Activated T-cell treated with anti-CD3 and anti-CD28 coated beads, Interleukin-2, amount 50 U/mL, for 72 hours (primary cell): ENCODE results near the gene GINS1. TPM values are rescaled to one million over a fixed set of nuclear protein-coding genes. Genes with fewer than 3 reads are reported as not detected.

Source experiments
- ATAC-seq, 2 donors: fragments of 150-1000 bp; cut with Tn5 transposase; replicated peaks in 1 of 2; 2 replicates each; pipeline ENCODE4 v1.10.0; 2021; ENCODE audit warnings: moderate library complexity in 2 of 2, mild to moderate bottlenecking in 1 of 2
- DNase-seq, 2 donors: peaks; one replicate each; pipeline ENCODE4 v3.0.0; 2021 to 2022; ENCODE audit warnings: mixed read lengths in 1 of 2
- H3K27ac Mint-ChIP-seq: one replicate; pipeline ENCODE4 v1.8.0; 2022; ENCODE audit warnings: mild to moderate bottlenecking, moderate library complexity, mixed read lengths
- H3K27me3 Mint-ChIP-seq: one replicate; pipeline ENCODE4 v1.8.0; 2022; ENCODE audit warnings: low read depth, mixed read lengths
- H3K36me3 Mint-ChIP-seq, 2 donors: one replicate each; pipeline ENCODE4 v1.8.0; 2022; ENCODE audit warnings: mixed read lengths in 2 of 2, mild to moderate bottlenecking in 1 of 2; ENCODE audit not compliant: insufficient read depth in 2 of 2
- H3K4me1 Mint-ChIP-seq: one replicate; pipeline ENCODE4 v1.8.0; 2022; ENCODE audit warnings: low read depth, mixed read lengths
- H3K4me3 Mint-ChIP-seq, 2 donors: one replicate each; pipeline ENCODE4 v1.8.0; 2022; ENCODE audit warnings: mild to moderate bottlenecking in 2 of 2, mixed read lengths in 2 of 2, moderate library complexity in 2 of 2
- H3K9me3 Mint-ChIP-seq, 2 donors: one replicate each; pipeline ENCODE4 v1.8.0; 2022; ENCODE audit warnings: mixed read lengths in 2 of 2
- total RNA-seq, 2 donors: library from RNA; stranded (reverse); gene quantifications; one replicate each; pipeline ENCODE4 v1.2.3, GENCODE V29; 2022

The GINS1 gene
- total RNA-seq, 2 donors from 2014 or later = 22.4 to 24.3 TPM

DNA sequence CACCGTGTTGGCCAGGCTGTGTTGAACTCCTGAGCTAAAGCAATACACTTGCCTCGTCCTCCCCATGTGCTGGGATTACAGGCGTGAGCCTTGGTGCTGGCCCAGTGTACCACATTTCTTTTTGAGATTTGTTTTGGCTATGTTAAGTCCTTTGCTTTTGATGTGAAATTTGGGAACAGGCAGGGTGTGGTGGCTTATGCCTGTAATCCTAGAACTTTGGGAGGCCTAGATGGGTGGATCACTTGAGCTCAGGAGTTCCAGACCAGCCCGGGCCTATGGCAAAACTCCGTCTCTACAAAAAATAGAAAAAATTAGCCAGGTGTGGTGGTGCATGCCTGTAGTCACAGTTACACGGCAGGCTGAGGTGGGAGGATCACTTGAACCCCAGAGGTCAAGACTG lies 40.2 kb downstream of the GINS1 start:
- Mint-ChIP-seq H3K36me3 (peaks cover 12 to 40% of the 10 kb centered on the region in 2 donors), H3K4me3 (no peak overlapping the region), H3K4me1 (no peaks in the 10 kb centered on the region), H3K9me3 (no peaks in the 10 kb centered on the region), H3K27ac (no peak overlapping the region), H3K27me3 (no peaks in the 10 kb centered on the region)
- no peak for ATAC-seq
- no peak for DNase-seq

DNA sequence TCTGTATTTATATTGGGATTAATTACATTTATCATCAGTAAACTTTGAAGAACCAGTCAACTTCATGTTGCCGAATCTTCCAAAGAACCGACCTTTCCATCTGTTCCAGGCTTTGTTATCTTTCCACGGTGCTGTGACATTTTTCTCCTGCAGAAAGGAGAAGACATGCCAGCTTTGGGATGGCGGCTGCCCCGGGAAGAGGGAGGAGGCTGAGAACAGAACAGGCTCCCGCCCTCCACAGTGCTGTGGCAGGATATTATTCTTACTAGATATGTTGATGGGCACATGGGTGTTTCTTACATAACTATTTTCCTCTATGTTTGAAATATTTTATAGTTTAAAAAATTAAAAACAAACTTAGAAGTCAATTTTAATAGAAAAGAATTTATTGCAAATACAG lies 44.9 kb downstream of the GINS1 start:
- Mint-ChIP-seq H3K9me3 (no peaks in the 10 kb centered on the region), H3K4me3 (no peak overlapping the region), H3K27ac (no peak overlapping the region), H3K27me3 (no peaks in the 10 kb centered on the region), H3K4me1 (no peaks in the 10 kb centered on the region), H3K36me3 (peaks cover 8 to 12% of the 10 kb centered on the region in 2 donors)
- ATAC-seq (no peak), DNase-seq (no peak)

DNA sequence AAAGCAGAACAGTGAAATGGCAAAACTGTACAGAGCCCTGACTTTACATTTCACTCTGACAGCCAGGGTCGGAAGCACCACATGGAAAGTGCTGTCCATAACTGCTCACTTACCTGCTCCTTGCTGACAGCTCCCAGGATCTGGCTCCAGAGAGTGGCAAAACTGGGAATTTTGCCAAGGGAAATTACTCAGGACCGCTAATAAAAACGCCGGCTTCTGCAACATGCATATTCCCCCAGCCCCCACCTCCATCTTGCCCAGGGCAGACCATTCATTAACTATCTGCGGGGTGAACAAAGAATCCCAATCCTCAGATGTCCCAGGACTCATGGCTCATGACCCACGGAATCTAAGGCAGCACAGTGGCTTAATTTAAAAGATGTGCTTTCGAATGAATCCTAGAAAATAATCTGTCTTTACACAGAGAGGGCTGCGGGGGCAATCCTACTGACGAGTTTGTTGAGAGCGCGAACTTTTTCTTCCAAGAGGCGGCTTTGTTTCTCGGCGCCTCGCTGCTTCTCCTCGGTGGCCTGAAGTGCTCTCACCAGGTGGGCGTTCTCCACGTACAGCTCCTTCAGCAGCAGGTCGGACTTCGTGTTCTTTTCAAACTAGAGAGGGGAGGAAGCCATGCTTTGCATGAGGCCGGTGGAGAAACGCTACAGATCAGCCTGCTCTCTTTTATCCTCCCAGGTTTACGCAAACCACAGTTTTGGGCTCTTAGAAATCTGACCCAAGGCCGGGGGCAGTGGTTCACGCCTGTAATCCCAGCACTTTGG lies 45.8 kb downstream of the GINS1 start:
- H3K9me3 Mint-ChIP-seq = no peaks in the 10 kb centered on the region
- H3K36me3 Mint-ChIP-seq = peaks cover 6 to 7% of the 10 kb centered on the region in 2 donors

DNA sequence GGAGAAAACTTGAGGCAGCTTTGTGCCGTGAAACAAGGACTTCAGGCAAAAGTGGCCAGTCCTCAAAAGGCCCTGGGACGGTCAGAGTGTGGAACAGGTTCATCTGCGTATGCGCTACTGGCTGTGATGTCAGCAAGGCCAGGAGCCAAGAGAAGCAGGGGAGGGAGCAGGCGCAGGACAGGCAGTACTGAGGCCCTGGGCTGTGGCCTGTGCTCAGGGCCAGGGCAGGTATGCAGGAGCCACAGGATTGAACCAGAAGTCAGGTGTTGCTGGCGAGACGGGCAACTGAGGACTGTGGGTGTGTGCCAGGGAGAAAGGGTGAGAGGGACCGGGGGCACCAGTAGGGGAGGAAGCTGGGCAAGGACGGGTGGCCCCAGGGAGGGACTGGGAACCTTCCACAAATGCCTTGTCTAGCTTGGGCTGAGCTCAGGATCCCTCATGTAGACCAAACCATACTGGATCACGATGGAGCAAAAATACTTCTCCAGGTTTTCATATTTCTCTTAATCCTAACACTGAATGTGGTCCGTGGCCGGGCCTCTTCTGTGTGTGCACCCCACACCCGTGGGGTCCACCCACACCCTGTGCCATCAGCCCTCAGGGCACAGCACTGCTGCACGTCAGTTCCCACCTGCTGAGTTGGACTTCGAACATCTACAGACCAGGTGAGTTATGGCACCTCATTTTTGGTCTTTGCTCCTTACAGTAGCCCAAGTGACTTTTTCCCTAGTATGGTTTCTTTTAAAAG lies 46.9 kb downstream of the GINS1 start:
- Mint-ChIP-seq H3K4me1 (no peaks in the 10 kb centered on the region), H3K9me3 (no peaks in the 10 kb centered on the region), H3K36me3 (no peaks in the 10 kb centered on the region), H3K4me3 (no peak overlapping the region), H3K27ac (no peak overlapping the region), H3K27me3 (no peaks in the 10 kb centered on the region)
- DNase-seq (no peak), ATAC-seq (no peak)

More for the DNA sequence above, 45.8 kb downstream of the GINS1 start:
- no peak overlapping the region for H3K27ac Mint-ChIP-seq
- ATAC-seq = no peak
- no peaks in the 10 kb centered on the region for H3K4me1 Mint-ChIP-seq
- H3K27me3 Mint-ChIP-seq = no peaks in the 10 kb centered on the region
- DNase-seq = no peak
- H3K4me3 Mint-ChIP-seq = no peak overlapping the region

DNA sequence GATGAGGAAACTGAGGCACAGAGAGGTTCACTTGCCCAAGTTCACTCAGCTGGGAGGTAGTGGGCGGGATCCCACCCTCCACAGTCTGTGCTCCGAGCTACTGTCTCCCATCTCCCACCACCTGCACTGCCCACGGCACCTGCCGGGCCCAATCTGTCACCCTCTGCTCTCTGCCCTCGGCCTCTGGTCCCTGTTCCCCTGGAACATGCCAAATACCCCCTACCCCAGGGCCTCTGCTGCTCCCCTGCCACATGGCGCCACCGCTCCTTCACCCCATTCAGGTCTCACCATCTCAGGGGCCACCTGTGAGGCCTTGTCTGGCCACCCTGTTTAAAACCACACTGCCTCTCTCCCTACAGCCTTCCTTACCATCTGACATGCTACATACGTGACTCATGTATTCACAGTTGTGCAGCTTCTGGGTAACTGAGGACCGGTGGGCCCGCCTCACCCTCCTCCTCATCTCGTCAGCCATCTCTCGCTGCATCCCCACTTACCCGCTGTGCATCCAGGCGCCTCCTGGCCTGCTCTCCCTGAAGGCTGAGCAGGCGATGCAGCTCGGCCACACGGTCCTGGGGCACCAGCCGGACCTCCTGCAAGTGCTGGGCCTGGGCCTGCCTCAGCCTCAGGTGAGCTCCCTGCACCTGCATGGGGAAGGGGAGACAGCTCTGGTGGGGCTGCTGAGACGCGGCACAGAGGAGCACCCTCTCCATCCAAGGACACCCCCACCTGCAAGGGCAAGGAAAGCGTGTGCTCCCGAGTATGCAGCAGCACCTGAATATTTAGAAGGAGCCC lies 50.6 kb downstream of the GINS1 start:
- no peak for DNase-seq
- H3K27me3 Mint-ChIP-seq = no peaks in the 10 kb centered on the region
- H3K27ac Mint-ChIP-seq = no peak overlapping the region
- no peak overlapping the region for H3K4me3 Mint-ChIP-seq
- peak in 1 of 2 donors; percentile 16 for ATAC-seq
- no peaks in the 10 kb centered on the region for H3K36me3 Mint-ChIP-seq
- H3K9me3 Mint-ChIP-seq = no peaks in the 10 kb centered on the region
- no peaks in the 10 kb centered on the region for H3K4me1 Mint-ChIP-seq

DNA sequence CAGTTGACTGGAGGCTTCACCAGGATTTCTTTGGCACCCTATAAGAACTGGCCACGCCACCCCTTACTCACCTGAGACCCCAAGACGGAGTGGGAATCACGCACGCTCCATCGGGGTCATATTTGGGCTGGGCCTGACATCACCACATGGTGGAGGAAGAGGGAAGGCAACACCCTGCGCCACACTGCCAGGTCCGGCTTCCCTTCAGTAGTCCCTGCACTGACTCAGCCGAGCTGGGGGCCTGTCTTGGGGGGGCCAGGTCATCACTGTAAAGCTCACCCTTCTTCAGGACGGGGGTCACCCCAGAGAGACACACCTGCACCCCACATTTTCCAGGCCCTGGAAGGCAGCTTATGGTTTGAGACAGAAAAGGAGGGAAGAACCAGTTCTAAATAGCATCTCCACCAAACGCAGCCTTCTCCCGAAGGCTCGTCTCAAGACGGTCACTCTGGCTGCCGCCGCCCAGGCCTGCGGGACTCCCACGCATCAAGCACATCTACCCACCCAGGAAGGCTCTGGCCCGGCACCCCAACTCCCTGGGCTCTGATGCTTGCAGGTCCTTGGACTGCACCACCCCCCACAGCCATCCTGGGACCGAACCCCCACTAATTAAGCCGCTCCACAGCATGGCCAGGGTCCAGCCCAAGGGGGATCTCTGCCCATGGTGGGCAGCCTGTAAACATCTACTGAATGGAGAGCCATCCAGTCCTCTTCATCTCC lies 51.8 kb downstream of the GINS1 start:
- no peak overlapping the region for H3K4me3 Mint-ChIP-seq

DNA sequence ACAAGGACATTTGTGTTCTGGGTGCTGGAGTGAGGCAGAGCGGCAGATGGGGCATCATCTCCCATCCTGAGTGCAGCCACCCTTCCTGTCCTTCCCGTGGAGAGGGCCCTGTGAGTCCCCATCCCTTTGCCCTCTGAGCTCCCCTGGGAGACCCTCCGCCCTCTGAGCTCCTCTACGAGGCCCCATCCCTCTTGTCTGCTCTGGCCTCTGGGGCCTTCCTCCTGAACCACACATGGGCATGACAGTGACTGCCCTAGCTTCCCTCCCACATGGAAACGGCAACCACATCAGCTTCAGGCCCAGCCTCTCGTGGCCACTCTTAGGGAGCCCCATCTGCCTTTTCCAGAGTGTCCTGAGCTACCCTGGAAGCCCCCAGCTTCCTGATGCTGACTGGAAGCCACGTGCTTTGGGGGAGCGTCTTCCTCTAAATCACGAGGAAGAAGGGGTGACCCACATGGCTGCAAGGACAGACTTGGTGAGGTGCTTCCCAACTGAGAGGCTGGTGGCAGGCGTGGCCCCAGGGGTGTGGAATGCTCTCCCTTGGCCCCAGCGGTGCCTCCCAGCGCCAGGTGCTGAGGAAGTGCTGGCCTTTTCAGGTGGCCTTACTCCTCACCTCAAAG lies 52.6 kb downstream of the GINS1 start:
- Mint-ChIP-seq H3K36me3 (no peaks in the 10 kb centered on the region), H3K4me1 (no peaks in the 10 kb centered on the region), H3K27me3 (no peaks in the 10 kb centered on the region), H3K27ac (no peak overlapping the region), H3K4me3 (no peak overlapping the region), H3K9me3 (no peaks in the 10 kb centered on the region)
- no peak for DNase-seq
- no peak for ATAC-seq

More for the DNA sequence above, 51.8 kb downstream of the GINS1 start:
- no peaks in the 10 kb centered on the region for H3K9me3 Mint-ChIP-seq
- no peaks in the 10 kb centered on the region for H3K27me3 Mint-ChIP-seq
- no peaks in the 10 kb centered on the region for H3K4me1 Mint-ChIP-seq
- H3K36me3 Mint-ChIP-seq = no peaks in the 10 kb centered on the region
- DNase-seq = no peak
- H3K27ac Mint-ChIP-seq = no peak overlapping the region
- no peak for ATAC-seq

DNA sequence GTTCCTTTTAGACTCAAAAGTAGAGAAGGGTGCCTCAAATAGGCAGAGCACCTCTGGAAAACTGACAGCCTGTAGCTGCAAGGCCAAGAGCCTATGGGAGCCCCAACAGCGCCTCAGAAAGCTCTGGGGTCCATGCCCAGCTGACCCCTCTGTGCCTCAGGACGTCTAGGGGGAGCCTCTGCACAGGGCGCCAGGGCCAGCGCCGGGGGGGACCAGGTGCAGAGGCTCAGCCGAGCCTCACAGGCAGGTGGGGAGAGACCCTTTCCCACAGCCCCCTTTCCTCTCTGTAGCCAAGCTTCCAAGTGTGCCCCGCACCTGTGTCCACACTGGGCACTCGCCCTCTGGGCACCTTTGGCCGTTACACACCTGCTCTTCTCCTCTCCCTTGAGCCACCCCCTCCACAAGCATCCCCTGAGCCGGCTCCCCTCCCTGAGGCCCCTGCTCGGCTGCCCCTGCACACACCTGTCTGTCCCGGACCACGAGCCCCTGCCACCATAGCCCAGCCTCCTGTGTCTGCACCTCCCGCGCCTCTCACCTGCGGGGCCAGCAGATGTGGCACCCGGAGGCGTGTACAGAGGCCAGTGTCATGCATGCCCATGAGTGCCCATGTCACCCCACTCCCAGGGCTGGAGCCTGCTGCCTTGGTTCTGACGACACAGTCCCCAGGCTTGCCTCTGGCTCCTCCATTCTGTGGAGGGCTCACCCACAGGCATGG lies 53.2 kb downstream of the GINS1 start:
- Mint-ChIP-seq H3K36me3 (no peaks in the 10 kb centered on the region), H3K4me3 (no peak overlapping the region), H3K9me3 (no peaks in the 10 kb centered on the region), H3K4me1 (no peaks in the 10 kb centered on the region), H3K27ac (no peak overlapping the region), H3K27me3 (no peaks in the 10 kb centered on the region)
- DNase-seq = no peak
- ATAC-seq = no peak

DNA sequence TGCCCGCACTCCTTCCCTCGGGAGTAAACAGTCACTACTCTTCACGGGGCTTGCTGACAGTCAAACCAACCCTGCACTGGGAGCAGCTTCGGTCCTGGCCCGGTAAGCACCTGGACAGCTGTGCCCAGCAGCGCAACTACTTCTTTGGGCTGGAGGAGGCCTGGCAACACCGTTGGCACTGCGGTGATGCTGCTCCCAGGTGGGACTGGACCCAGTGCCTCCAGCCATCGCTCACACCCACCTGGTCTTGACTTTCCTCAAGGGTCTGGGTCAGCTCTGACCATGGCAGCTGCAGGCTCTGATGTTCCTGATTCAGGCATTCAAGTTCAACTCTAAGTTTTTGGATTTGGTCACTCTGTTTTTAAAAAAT lies 53.8 kb downstream of the GINS1 start:
- no peaks in the 10 kb centered on the region for H3K36me3 Mint-ChIP-seq
- DNase-seq (no peak), ATAC-seq (no peak)
- H3K27me3 Mint-ChIP-seq = no peaks in the 10 kb centered on the region
- no peak overlapping the region for H3K4me3 Mint-ChIP-seq
- no peaks in the 10 kb centered on the region for H3K4me1 Mint-ChIP-seq
- no peak overlapping the region for H3K27ac Mint-ChIP-seq
- H3K9me3 Mint-ChIP-seq = no peaks in the 10 kb centered on the region

DNA sequence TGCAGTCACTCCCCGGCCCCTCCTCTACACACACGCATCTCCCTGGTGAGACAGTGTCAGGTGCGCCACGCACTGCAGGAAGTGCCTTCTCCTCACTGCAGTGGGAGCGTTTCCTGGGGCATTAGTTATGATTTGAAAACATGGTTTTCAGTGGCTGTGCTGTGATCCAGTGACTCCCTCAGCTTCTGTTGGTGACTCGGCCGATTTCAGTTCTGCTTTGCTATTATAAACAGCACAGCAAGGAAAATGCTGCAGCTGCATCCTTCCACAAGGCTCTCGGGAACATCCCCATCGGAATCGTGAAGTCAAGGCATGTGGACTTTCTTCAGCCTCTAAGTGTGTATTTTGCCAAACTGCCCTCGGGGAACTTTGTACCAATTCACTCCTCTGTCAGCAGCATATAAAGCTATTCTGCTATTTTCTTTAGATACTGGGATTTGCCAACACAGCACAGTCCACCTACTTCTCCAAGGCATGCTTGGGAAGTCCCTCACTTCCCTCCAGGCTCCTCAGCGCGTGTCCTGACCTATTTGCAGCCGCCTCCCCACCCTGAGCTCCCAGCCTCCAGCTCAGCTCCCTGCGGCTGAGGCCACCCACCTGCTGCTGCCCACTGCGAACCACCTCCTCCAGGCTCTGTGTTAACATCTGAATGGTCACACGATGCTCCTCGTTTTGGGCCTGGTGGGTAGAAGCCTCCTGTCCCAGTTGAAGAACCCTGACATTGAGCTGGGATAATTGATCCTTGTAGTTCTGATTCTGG lies 54.5 kb downstream of the GINS1 start:
- Mint-ChIP-seq H3K27ac (no peak overlapping the region), H3K4me1 (no peaks in the 10 kb centered on the region), H3K36me3 (no peaks in the 10 kb centered on the region), H3K27me3 (no peaks in the 10 kb centered on the region), H3K9me3 (no peaks in the 10 kb centered on the region), H3K4me3 (no peak overlapping the region)
- ATAC-seq = no peak
- DNase-seq = no peak

DNA sequence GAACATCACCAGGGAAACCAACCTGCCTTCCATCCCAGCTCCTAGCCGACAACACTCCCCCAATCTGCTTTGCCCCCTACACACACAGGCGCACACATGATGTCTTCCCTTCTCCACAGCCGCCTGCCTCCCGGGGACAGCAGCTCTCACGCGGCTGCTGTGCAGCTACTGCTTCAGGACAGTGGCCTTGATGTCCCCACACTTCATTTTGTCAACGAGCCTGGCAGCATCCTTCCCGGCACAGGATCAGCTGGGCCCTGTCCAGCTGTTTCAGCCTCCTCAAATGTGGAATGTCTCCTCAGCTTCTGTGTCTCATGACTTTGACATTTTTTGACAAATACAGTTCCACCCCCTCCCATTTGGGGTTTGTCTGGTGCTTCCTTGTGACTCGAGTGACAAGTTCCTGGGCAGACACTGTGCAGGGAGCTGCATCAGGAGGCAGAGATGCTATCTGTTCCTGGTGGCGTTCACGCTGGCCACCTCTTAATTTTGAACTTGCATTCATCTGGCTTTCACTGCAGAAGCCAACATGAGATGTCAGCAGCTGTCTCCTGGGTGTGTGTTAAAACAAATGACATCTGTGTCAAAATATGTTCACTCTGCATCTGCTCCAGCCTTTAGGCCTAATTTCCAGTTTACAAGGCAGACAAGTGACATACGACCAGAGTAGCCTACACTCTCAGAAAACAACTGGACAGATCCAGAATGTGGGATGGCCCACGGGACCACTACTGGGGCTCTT lies 57.2 kb downstream of the GINS1 start:
- no peak for ATAC-seq
- Mint-ChIP-seq H3K4me1 (peaks cover under 1% of the 10 kb centered on the region), H3K4me3 (no peak overlapping the region), H3K27ac (no peak overlapping the region), H3K27me3 (no peaks in the 10 kb centered on the region), H3K9me3 (no peaks in the 10 kb centered on the region), H3K36me3 (no peaks in the 10 kb centered on the region)
- DNase-seq = no peak
